Measurements from ENCODE around the gene TENM4. TPM values are rescaled to one million over a fixed set of nuclear protein-coding genes. Genes with fewer than 3 reads are reported as not detected.

TENM4 gene
- total RNA-seq, 1 donor from 2014 or later, result 5.1 TPM

DNA sequence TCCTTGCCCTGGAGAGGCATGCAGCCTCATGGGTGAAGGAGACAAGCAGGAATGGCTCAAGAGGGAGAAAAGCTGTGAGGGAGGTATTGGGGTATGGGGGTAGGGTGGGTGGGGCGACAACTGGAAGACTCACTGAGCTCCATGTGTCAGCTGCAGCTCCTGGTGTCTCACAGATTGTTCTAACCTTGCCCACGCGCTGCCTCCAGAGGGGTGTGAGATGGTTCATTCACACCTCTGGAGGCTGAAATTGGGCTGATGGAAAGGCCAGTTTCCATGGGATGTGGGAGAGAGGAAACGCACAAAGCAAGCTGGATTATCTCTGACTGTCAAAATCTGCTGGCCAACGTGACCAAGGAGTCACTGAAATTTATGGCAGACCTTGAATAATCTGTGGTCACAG is 465.7 kb downstream of the TENM4 start:
- H3K36me3 Mint-ChIP-seq, result no peaks in the 10 kb centered on the region
- no peaks in the 10 kb centered on the region for H3K36me3 ChIP-seq
- H3K4me1 Mint-ChIP-seq, result no peaks in the 10 kb centered on the region
- no peak overlapping the region for H3K4me3 ChIP-seq
- H3K27ac ChIP-seq, result no peak overlapping the region
- H3K9me3 Mint-ChIP-seq, result no peaks in the 10 kb centered on the region
- H3F3A ChIP-seq (ENCODE audit: low read depth), result no peaks in the 10 kb centered on the region
- no peaks in the 10 kb centered on the region for H3K9me3 ChIP-seq (ENCODE audit: low read depth)
- no peak for TF ChIP-seq EZH2 (IDR thresholded peaks at IDR 0.05)
- no peak for TF ChIP-seq EZH2phosphoT487 (IDR thresholded peaks at IDR 0.05)
- TF ChIP-seq CTCF (IDR thresholded peaks at IDR 0.05), result no peak
- no peak for DNase-seq (ENCODE audit: low spot score)
- H3K27ac Mint-ChIP-seq, result no peak overlapping the region
- H3K79me2 ChIP-seq (ENCODE audit: low read depth), result no peaks in the 10 kb centered on the region
- no peaks in the 10 kb centered on the region for H3K27me3 ChIP-seq
- no peaks in the 10 kb centered on the region for H4K20me1 ChIP-seq (ENCODE audit: low read depth)
- H3K9ac ChIP-seq, result no peak overlapping the region
- H2AFZ ChIP-seq (replicated peaks), result no peak overlapping the region
- no peaks in the 10 kb centered on the region for H3K27me3 Mint-ChIP-seq (ENCODE audit: insufficient read depth, low read depth)
- H3K4me3 Mint-ChIP-seq, result no peak overlapping the region
- no peak overlapping the region for H3K4me2 ChIP-seq
- no peaks in the 10 kb centered on the region for H3K4me1 ChIP-seq

- Mint-ChIP-seq H3K36me3 (no peaks in the 10 kb centered on the region), H3K4me1 (no peaks in the 10 kb centered on the region), H3K4me3 (no peak overlapping the region), H3K27me3 (ENCODE audit: insufficient read depth, low read depth) (no peaks in the 10 kb centered on the region), H3K27ac (no peak overlapping the region), H3K9me3 (no peaks in the 10 kb centered on the region)
- no peak for DNase-seq (ENCODE audit: low spot score)
- no peak overlapping the region for H2AFZ ChIP-seq (replicated peaks)
- TF ChIP-seq EZH2 (IDR thresholded peaks at IDR 0.05) (no peak), EZH2phosphoT487 (IDR thresholded peaks at IDR 0.05) (no peak), CTCF (IDR thresholded peaks at IDR 0.05) (no peak)
- H3K36me3 ChIP-seq, result no peaks in the 10 kb centered on the region
- no peaks in the 10 kb centered on the region for H3K27me3 ChIP-seq
- no peaks in the 10 kb centered on the region for H3K79me2 ChIP-seq (ENCODE audit: low read depth)
- no peaks in the 10 kb centered on the region for H3K9me3 ChIP-seq (ENCODE audit: low read depth)
- H3K27ac ChIP-seq, result no peak overlapping the region
- H3F3A ChIP-seq (ENCODE audit: low read depth), result no peaks in the 10 kb centered on the region
- H4K20me1 ChIP-seq (ENCODE audit: low read depth), result no peaks in the 10 kb centered on the region
- H3K4me2 ChIP-seq, result no peak overlapping the region
- no peak overlapping the region for H3K4me3 ChIP-seq
- no peaks in the 10 kb centered on the region for H3K4me1 ChIP-seq
- H3K9ac ChIP-seq, result no peak overlapping the region
These were observed 467.0 kb downstream of the TENM4 start for GRCh38 chr11:78973876-78974275.

GRCh38 chr11:78972590-78972989 is 468.2 kb downstream of the TENM4 start:
- H3K27me3 Mint-ChIP-seq (ENCODE audit: insufficient read depth, low read depth), result no peaks in the 10 kb centered on the region
- no peak overlapping the region for H3K27ac Mint-ChIP-seq
- Histone ChIP-seq H3K27me3 (no peaks in the 10 kb centered on the region), H3F3A (ENCODE audit: low read depth) (no peaks in the 10 kb centered on the region), H3K27ac (no peak overlapping the region), H2AFZ (replicated peaks) (no peak overlapping the region), H3K9me3 (ENCODE audit: low read depth) (no peaks in the 10 kb centered on the region), H3K9ac (no peak overlapping the region), H4K20me1 (ENCODE audit: low read depth) (no peaks in the 10 kb centered on the region), H3K36me3 (no peaks in the 10 kb centered on the region), H3K4me2 (no peak overlapping the region), H3K79me2 (ENCODE audit: low read depth) (no peaks in the 10 kb centered on the region), H3K4me1 (no peaks in the 10 kb centered on the region), H3K4me3 (no peak overlapping the region)
- no peak overlapping the region for H3K4me3 Mint-ChIP-seq
- TF ChIP-seq CTCF (IDR thresholded peaks at IDR 0.05), result no peak
- no peak for TF ChIP-seq EZH2 (IDR thresholded peaks at IDR 0.05)
- TF ChIP-seq EZH2phosphoT487 (IDR thresholded peaks at IDR 0.05), result no peak
- H3K9me3 Mint-ChIP-seq, result no peaks in the 10 kb centered on the region
- no peaks in the 10 kb centered on the region for H3K4me1 Mint-ChIP-seq
- DNase-seq (ENCODE audit: low spot score), result no peak
- H3K36me3 Mint-ChIP-seq, result no peaks in the 10 kb centered on the region

Data from neural progenitor cell (in vitro differentiated cells).